Measurements from ENCODE around the gene SMIM5.
"Not testable (repeated sequence)": the region's sequence is repeated elsewhere in the genome, so short reads cannot be mapped to it uniquely, and the experiment has no call there.

Gene SMIM5

GRCh38 chr17:75632863-75633485 is at the start of gene SMIM5:
SMIM5 (plus strand) TSS chr17:75633434; CDS start chr17:75640202, 6,768 bp downstream.
- peak; percentile 77 for DNase-seq (ENCODE audit: low read depth)

- DNase-seq (ENCODE audit: low read depth) = no peak
Measured at GRCh38 chr17:75584849-75585175, 48.4 kb upstream of the SMIM5 start.

GRCh38 chr17:75587675-75588595 is 45.3 kb upstream of the SMIM5 start, which contains the start of gene MYO15B:
MYO15B (plus strand) TSS chr17:75587800; CDS start chr17:75588058, 258 bp downstream.
- peak; percentile 60 for DNase-seq (ENCODE audit: low read depth)

- peak; percentile 16 for DNase-seq (ENCODE audit: low read depth)
Measured at GRCh38 chr17:75588596-75589011, 44.6 kb upstream of the SMIM5 start.

GRCh38 chr17:75589012-75589918 is 44.0 kb upstream of the SMIM5 start:
- peak; percentile 98 for DNase-seq (ENCODE audit: low read depth)

- DNase-seq (ENCODE audit: low read depth) = no peak
Measured at GRCh38 chr17:75589919-75590303, 43.3 kb upstream of the SMIM5 start.

GRCh38 chr17:75590314-75590761 is 42.9 kb upstream of the SMIM5 start:
- no peak for DNase-seq (ENCODE audit: low read depth)

- no peak for DNase-seq (ENCODE audit: low read depth)
Measured at GRCh38 chr17:75590849-75591721, 42.1 kb upstream of the SMIM5 start.

- DNase-seq (ENCODE audit: low read depth) = no peak
Measured at GRCh38 chr17:75591722-75592302, 41.4 kb upstream of the SMIM5 start.

GRCh38 chr17:75592348-75593020 is 40.8 kb upstream of the SMIM5 start:
- no peak for DNase-seq (ENCODE audit: low read depth)

GRCh38 chr17:75593430-75593829 is 39.8 kb upstream of the SMIM5 start:
- DNase-seq (ENCODE audit: low read depth) = not testable (repeated sequence)

- DNase-seq (ENCODE audit: low read depth) = no peak
Measured at GRCh38 chr17:75594499-75595283, 38.5 kb upstream of the SMIM5 start.

- DNase-seq (ENCODE audit: low read depth) = no peak
Measured at GRCh38 chr17:75595284-75595919, 37.8 kb upstream of the SMIM5 start.

GRCh38 chr17:75595920-75596313 is 37.3 kb upstream of the SMIM5 start:
- DNase-seq (ENCODE audit: low read depth) = no peak

GRCh38 chr17:75596320-75597087 is 36.7 kb upstream of the SMIM5 start:
- no peak for DNase-seq (ENCODE audit: low read depth)

- DNase-seq (ENCODE audit: low read depth) = peak; percentile 57
Measured at GRCh38 chr17:75601057-75601987, 31.9 kb upstream of the SMIM5 start.

- no peak for DNase-seq (ENCODE audit: low read depth)
Measured at GRCh38 chr17:75602644-75603043, 30.6 kb upstream of the SMIM5 start.
